Activated CD4-positive, alpha-beta T cell treated with anti-CD3 and anti-CD28 coated beads, Interleukin-2, Interleukin-6, amounts not matched to agents 100 ng/mL and 50 ng/mL, durations not matched to agents 16 hours and 8 hours (primary cell): Measurements from ENCODE around the gene RSAD2.
A peak's percentile ranks its signal among the peaks of the same experiment; 100 is the strongest.

Experiments used
- DNase-seq: peaks from one replicate; pipeline ENCODE4 v3.0.0-alpha.2; 2020

RSAD2 gene

DNA sequence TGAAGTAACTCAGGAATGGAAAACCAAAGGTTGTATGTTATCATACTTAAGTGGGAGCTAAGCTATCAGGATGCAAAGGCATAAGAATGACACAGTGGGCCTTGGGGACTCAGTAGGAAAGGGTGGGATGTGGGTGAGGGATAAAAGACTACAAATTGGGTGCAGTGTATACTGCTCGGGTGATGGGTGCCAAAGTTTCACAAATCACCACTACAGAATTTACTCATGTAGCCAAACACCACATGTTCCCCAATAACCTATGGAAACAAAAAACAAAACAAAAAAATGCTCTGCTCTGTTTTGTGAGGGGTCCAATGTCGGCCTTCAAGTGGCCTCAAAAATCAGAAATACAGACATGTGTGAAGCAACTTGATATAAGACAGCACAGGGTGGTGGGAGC is 30.7 kb downstream of the RSAD2 start:
- DNase-seq = no peak

DNA sequence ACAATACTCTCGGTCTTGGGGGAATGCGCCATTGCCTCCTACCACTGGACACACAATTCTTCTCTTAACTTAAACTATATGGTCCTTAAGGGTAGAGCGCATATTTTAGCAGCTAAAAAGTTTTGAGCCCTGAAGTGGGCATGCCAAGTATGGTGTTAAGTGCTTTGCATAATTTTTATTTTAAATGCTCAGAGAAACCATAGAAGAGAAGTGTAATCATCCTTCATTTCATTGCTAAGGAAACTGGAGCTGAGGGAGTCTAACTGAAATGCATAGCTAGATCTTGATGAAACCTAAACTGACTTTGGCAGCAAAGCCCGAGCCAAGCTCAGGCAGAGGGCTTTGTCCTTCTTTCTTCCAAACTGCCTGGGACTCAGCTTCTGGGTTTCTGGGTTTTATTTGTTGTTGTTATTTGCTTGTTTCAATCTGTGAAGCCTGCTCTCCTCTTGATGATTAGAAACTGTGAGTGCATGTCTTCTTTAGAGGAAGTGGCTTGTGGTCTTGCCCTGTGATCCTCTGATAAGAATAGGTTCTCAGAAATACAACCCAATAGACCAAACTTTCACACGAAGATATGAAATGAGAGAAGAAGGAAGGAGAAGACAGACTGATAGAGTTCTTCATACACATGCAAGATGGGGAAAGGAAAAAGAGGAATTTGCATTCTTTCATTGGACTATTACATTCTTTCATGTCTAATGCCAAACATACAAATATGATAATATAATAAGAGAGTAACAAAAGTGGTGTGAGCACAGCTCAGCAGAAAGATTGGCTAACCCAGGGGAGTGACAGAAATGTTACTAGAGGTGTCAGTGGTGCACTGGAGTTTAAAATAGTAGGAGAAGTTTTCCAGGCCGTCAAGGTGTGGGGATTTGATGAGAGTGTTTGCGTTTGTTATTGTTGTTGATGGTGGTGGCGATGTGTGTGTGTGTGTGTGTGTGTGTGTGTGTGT is 32.1 kb downstream of the RSAD2 start:
- DNase-seq = peak; percentile 86

DNA sequence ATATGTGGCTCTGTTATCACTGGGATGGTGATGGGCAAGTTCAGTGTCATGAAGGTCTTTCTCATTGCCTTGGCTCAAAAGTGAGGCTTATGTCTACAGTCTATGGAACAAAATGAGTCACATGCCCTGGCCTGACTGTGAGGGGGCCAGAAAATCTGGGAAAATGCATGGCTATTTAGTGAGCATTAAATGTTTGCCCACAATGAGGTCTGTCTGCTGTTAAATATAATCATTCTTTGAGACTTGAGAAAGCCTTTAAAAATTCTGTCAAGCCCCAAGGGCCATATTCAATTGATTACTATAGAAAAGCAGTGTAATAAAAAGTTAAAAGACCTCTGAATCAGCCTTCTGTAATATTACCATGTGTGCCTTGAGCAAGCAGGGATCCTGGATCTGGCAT is 34.1 kb downstream of the RSAD2 start:
- no peak for DNase-seq

DNA sequence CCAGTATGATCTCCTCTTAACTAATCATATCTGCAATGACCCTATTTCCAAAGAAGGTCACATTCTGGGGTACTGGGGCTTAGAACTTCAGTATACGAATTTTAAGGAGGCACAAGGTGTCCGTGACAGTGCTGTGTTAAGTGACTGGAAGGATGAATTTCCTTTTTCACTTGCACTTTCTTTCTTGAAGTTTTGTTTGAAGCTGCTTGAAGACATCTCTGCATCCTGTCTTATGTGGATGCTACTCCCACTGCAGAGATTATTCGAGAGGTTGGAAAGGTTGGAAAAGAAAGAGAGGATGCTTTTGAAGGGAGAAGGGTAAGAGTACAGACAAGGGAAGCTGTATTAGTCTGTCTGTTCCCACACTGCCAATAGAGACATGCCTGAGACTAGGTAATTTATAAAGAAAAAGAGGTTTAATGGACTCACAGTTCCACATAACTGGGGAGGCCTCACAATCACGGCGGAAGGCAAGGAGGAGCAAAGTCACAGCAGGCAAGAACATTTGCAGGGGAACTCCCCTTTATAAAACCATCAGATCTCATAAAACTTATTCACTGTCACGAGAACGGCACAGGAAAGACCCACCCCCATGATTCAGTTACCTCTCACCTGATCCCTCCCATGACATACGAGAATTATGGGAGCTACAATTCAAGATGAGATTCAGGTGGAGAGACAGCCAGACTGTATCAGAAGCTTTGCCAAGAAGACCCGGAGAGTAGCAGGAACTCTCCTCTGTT is 36.0 kb downstream of the RSAD2 start:
- DNase-seq = peak; percentile 61

DNA sequence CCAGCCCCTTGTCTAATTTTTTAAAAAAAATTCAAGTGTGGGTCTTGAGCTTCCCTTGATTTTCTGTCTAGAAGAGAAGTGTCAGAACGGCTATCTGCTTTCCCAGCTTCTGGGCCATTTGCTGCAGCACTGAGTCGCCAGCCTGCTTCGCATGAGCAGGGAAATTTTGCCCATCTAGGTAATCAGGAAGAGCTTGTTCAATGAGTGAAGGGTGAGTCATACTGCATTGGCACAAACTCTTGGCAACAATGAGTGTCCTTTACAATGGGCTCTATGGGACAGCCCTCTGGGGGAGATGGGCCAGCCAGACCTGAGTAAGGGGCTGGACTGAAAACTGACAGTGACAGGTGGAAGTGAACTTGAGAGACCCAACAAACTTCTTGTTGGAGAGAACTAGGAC is 37.3 kb downstream of the RSAD2 start:
- no peak for DNase-seq

DNA sequence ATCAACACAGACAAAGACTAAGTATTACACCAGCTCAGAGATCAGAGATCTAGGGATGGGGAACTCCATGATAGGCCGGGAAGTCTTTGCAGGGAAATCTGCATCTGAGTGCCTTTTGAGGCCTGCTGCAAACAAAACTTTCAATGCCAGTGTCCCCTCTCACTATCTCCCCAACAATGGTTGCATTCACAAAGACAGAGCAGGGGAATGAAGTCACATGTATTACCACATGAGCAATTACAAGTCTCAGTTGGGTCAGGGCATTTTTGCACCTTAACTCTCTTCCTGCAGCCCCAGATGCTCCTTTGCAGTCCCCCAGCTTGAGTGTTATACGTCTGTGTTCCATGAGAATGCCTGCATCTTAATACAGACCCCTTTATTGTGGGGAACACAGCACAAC is 37.8 kb downstream of the RSAD2 start:
- no peak for DNase-seq

DNA sequence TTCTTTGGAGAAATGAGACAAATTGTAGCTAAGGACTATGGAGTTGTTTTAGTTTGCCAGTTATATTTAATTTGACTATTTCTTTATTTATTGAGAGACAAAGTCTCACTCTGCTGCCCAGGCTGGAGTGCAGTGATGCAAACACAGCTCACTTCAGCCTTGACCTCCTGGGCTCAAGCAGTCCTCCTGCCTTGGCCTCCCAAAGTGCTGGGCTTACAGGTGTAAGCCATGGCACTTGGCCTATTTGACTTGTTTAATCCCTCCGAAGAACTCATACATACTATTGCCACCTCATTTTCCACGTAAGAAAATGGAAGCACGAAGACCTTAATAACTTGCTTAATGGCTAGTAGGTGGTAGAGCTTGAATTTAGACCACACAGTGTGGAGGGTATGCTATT is 38.6 kb downstream of the RSAD2 start:
- DNase-seq = no peak

DNA sequence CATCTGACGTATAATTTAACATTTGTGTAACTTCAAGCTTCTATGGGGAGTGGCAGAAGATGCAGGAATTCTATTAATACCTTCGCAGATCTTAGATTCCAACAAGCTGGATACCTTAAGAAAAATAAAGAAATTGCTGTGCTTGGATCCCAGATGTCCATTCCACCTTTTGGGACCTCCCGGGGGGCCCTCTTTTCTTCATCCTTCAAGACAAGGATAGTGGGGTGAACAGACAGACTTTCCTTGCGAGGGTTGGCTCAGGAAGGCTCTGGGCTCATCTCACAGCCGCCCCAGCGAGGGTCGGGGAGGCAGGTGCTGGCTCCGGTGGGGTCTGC is 39.1 kb downstream of the RSAD2 start:
- no peak for DNase-seq

DNA sequence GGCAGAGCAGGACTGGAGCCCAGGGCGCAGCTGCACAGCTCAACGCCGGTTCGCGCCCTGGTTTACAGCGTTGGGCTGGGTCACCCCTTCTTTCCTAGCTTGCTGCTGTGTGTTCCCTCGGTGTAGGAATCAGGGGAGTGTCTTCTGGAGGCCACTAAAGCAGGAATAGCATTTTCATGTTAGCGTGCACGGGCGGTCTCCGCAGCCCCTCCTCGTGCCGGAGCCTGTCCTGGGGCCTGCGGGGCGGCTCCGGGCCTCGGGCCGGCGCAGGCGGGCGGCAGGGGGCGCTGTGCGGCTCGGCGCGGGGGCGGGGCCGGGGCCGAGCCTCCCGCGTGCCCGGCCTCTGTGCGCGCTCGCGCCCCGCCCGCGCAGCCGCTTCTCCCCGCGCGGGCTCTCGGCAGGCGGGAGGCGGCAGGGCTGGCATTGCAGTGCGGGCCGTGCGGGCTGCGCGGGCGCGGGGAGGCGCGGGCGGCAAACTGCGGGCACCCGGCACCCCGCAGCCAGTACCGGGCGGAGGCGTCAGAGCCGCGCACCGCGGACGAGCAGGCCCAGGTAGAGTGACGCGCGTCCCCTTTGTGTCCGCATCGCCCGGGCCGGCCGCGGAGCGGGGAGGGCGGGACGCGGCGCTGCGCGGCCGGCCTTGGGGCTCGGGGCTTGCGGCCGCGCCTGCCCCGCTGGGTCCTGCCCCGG is 39.6 kb downstream of the RSAD2 start, which contains the start of gene RNF144A:
TSS of gene RNF144A (plus strand) at position 342 of the 690 bp plus-strand sequence. CDS start 79,515 bp downstream, outside the sequence.
- peak; percentile 80 for DNase-seq

DNA sequence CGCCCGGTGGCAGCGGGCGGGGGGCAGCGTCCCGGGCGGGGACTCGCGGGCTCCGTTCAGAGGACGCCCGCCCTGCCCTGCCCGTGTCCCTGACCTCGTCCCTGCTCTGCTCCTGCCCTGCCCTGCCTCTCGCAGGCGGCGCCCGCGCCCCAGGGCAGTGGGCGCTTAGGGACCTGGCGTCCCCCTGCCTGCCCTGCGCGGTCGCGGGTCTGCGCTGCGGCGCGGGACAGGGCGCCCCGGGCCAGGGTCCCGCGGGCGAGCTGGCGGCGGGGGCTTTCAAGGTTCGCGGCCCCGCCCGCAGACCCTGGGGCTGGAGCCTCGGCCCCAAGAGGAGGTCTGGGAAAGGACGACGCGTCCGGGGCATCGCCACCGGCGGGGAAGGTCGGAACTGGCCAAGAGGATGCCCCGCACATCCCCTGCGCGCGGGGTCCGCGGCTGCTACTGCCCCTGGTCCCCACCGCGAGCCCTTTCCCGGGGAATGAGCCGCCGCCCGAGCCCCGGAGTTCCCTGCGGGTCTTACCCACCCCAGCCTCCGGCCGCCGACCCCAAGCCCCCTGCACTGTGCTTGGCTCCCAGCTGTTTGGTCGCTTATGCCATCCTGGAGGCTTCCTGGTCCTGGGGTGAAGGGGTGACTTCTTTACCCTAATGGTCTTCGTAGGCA is 40.3 kb downstream of the RSAD2 start:
- no peak for DNase-seq

DNA sequence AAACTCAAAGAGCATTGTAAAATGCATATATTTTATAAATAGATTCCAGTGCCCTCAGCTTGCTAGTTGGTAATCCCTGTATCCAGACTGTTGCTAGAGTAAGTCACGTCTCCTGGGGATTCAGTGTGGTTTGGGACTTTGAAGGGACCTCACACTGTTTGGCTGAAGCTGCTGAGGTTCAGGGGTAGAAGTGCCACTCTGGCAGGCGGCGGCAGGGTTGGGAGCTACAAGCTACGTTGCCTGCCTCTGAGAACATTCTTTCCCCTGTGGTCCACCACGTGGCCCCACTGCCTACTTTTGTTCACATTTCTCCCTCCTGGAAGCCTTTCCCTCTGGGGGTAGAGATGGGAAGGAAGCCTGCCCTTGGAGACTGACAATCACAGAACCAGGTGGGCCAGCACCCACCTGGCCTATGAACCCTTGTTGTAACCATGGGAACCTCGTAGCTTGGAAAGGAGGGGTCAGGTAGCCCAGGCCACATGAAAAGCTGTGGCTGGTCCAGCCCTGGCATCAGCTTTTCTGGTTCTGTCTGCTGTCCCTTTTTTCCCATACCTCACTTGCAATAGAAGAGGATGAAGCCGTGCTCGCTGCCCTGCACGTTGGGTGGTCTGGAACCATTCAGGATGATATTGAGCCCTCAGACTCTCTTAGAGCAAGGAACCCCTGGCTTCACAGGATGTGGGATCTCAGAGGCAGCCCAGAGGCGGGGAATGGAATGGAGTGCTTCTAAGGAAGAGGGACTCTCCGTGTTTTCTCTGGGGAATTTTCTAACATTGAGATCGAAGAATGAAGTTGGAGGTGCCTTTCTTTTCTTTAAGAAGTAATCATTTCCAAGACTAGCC is 42.5 kb downstream of the RSAD2 start:
- DNase-seq = no peak

DNA sequence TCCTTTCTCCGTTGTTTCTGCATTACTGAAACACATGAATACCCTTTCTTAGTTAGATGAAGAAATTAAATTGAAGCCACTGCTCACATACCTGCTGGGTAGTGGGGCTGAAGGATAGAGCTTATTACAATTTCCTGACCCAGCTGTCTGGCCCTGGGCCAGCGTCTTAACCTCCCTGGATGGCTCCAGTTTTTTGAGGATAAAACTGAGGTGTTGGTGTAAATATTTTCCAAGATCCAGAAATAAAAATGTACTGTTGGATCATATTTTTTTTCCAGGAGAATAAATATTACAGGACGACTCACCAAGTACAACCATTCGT is 43.1 kb downstream of the RSAD2 start:
- DNase-seq = no peak

DNA sequence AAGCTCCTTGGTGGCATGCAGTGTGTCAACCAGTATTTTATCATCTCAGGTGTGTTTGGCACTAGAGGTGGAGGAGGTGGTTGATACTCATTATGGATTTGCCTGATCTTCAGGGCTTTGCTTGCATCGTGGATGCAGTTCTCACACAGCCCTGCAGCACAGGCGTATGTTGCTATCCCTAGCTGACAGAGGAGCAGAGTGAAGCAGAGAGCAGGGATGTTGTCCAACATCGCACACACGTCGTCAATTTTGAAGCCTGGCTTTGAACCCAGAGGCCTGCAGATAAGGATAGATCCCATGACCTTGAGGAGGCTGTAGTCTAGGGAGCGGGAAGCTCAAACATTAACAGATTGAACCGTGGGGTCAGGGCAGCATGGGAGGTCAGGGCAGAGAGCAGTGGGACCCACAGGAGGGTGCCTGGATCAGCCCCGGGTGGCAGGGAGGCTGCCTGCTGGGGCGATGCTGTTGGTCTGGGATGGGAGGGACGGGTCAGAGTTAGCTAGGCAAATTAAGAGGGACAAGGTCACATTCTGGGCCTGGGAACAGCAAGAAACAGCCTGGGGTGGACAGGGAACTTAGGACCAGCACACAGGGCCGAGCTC is 43.8 kb downstream of the RSAD2 start:
- no peak for DNase-seq

DNA sequence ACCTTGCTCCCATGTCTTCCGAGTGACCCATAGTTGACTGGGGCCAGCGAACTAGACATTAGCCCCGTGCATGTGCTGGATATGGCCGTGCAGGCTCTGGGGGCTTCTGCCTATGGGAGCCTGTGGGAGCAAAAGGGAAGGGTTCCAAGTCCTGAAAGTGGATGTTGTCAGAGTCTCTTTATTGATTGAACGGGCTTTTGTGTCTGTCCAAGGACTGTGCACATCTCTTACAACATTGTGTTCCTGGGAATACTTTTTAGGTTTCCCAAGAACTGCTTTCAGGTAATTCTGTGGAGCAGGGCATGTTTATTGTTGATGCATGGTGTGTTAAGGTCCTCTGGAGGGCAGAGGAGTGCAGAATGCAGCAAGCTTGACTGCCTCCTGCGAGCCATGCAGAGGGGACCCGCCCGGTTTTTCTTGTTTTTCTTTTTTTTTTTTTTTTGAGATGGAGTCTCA is 44.7 kb downstream of the RSAD2 start:
- DNase-seq = no peak

DNA sequence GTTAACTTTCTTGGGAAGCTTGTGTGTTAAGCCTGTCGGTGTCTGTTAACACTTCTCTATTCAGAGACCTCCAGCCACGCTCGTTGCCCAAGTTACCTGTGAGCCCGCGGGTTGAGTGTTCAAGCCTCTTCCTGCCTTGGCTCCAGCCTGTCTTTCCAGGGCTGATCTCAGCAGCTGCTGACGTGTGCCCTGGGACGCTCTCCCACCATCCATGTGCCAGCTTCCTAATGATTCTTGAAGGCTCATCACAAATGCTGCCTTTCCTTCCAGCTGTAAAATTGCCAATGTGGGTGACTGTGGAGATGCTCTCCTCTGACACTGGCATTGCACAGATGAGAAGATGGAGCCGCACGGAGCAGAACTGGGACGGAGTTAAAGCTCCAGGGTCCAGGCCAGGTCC is 45.7 kb downstream of the RSAD2 start:
- no peak for DNase-seq

DNA sequence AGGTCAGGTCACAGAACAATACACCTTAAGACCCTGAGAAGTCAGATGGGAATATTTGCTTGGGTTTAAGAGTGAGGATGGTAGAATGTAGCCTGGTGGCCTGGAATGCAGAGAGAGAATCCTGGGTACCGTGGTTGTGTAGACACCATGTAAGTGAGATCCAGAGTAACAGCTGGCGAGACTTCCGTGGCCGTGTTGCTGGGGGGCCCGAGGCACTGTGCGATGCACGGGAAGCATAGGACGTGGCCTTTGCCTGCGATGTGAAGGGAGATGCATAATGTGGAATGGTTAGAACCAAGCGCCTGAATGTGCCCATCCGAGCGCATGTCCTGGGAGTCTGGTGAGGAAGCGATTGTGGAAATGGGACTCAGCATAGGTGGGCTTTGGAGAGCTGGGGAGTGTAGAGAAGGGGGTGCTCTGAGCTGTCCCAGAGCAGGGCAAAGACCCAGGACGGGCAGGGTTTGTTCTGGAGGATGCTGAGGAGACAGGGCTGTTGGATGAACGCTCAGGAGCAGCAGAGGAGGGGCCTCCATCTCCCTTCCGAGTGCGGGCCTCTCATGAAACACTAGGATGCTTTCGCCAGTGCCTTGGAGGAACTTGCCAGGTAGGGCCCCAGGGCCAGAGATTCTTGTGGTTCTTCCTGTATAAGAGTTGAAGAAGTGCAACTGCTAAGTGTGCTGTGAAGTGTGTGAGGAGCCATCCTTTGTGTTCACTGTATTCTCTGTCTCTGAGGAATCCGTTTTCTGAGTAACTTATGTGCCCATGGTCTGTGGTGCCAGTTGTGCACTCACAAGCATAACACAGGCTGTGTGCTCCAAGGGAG is 46.7 kb downstream of the RSAD2 start:
- no peak for DNase-seq

DNA sequence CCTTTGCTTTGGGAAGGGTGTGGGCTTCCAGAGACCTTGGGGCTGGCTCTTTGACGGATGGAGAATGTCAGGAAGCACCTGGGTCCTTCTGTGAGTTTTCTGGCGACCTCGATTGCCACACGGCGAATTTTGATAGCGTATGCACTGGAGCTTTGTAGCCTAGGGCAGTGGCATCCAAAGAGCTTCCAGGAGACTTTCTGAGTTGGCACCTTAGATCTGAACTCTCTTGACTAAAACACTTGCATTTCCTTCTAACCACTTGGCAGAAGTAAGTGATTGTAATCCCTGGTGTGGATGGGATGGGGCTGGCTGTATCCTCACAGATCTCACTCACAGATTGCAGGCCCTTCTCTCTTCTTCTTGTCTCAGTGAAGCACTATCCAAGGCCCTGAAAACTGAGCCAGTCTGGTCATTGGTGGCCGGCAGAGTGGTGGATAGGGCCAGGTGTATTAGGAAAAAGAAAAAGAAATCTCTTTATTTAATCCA is 47.4 kb downstream of the RSAD2 start:
- no peak for DNase-seq

DNA sequence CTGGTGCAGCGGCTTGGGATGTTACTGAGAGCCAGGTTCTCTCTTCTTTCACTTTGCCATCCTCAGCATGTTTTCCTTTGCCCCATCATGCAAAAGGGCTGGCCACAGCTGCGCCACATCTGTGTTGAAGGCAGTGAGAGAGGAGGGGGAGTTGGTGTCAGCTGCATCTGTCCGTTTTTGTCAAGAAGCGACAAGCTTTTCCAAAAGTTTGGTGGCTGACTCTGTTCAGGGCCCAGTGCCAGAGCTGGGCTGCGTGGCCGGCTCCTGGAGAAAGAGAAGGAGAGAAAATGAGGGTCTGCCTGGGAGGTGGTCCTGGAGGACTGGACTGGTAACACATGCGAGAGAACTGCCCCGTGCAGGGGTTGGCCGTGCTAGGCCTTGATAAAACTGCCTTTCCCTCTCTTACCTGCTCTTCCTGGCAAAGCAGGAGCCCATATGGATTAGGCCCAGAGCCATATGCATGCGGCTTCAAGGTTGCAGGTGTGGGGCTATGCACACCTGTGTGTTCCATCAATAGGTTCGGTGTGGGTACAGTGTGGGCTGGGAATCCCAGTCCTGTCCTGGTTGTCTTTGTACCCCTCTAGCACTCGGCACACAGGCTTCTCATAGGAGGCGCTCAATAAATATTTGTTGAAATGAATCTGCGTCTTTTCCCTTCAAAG is 48.6 kb downstream of the RSAD2 start:
- DNase-seq = no peak

DNA sequence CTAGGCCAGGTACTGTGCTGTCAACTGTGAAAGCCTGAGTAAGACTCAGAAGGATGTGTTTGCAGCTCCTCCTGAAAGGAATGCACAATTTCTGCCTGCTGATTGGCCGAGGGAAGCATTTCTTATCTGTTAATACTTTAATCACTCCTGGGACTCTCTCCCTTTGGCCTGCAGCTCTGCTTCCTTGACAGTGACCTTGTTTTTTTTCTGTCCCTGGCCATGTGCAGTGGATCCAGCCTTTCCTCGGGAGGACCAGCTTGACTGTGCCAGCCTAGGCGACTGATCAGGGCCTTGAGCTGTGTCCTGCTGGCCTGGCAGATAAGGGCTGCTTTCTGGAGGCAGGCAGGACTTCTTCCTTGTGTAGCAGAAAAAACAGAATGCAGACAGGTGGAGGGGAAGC is 49.6 kb downstream of the RSAD2 start:
- DNase-seq = no peak

DNA sequence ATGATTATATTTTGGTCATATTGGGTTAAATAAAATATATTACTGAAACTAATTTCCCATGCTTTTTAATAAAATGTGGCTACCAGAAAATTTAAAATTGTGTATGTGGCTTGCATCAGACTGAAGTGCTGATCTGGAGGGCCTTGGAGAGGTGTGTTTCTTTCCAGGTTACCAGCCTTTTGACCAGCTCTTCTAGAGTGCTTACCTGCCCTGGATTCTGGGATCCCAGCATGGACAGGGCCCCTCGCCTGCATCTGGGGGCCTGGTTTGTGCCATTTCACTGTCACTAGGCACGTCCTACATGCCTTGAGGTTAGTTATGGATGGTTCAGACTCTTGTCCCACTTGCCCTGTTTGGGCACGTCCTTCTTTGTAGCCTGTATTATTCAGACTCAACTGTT is 50.2 kb downstream of the RSAD2 start:
- DNase-seq = no peak
